Measurements from ENCODE around the gene SUGCT.

DNA sequence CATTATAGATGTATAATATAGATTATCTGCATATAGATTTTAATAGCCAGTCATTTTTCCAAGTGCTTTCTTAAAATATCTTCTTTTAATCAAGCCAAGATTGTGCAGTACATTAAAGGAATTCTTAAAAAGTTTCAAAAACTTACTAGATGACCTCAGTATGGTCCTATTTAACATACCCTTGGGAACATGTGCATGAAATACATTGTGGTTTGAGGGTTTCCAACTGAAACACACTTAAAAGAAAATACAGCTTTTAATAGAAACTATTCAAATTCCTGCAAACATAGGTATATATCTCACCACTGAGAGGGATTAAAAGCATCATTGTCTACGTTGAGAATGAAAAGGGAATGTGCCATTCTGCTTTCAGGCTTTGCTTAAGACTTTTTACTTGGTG is 364.9 kb downstream of the SUGCT start:
- TF ChIP-seq, protein P1, sequence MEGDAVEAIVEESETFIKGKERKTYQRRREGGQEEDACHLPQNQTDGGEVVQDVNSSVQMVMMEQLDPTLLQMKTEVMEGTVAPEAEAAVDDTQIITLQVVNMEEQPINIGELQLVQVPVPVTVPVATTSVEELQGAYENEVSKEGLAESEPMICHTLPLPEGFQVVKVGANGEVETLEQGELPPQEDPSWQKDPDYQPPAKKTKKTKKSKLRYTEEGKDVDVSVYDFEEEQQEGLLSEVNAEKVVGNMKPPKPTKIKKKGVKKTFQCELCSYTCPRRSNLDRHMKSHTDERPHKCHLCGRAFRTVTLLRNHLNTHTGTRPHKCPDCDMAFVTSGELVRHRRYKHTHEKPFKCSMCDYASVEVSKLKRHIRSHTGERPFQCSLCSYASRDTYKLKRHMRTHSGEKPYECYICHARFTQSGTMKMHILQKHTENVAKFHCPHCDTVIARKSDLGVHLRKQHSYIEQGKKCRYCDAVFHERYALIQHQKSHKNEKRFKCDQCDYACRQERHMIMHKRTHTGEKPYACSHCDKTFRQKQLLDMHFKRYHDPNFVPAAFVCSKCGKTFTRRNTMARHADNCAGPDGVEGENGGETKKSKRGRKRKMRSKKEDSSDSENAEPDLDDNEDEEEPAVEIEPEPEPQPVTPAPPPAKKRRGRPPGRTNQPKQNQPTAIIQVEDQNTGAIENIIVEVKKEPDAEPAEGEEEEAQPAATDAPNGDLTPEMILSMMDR (IDR thresholded peaks at IDR 0.05 in 8 of 11, conservative IDR thresholded peaks at IDR 0.05 in 3 of 11) = no peak
- no peak for TF ChIP-seq POLR2AphosphoS5 (IDR thresholded peaks at IDR 0.05)
